ENCODE results near the gene RNF223.

GRCh38 chr1:1033731-1034438, 40.2 kb downstream of the RNF223 start:
- TF ChIP-seq ETV6 (CRISPR knock-in tag; conservative IDR thresholded peaks at IDR 0.05) (no peak), NR3C1 (CRISPR knock-in tag; IDR thresholded peaks at IDR 0.05) (no peak), AGO1 (IDR thresholded peaks at IDR 0.05; ENCODE audit: low read depth, low read length, poor library complexity, severe bottlenecking) (no peak), CAMTA2 (CRISPR knock-in tag; IDR thresholded peaks at IDR 0.05; ENCODE audit: borderline replicate concordance) (no peak), ZNF607 (CRISPR knock-in tag; IDR thresholded peaks at IDR 0.05; ENCODE audit: borderline replicate concordance) (no peak), NBN (conservative IDR thresholded peaks at IDR 0.05) (no peak), SKI (IDR thresholded peaks at IDR 0.05; ENCODE audit: partially characterized antibody) (no peak), ZUFSP (CRISPR knock-in tag; IDR thresholded peaks at IDR 0.05; ENCODE audit: borderline replicate concordance) (no peak), ZBTB33 (CRISPR knock-in tag; IDR thresholded peaks at IDR 0.05) (no peak), IKZF1 (IDR thresholded peaks at IDR 0.05) (no peak), ZBTB7A (CRISPR knock-in tag; IDR thresholded peaks at IDR 0.05) (no peak), PATZ1 (CRISPR knock-in tag; IDR thresholded peaks at IDR 0.05) (no peak)
- TF ChIP-seq, protein P1, sequence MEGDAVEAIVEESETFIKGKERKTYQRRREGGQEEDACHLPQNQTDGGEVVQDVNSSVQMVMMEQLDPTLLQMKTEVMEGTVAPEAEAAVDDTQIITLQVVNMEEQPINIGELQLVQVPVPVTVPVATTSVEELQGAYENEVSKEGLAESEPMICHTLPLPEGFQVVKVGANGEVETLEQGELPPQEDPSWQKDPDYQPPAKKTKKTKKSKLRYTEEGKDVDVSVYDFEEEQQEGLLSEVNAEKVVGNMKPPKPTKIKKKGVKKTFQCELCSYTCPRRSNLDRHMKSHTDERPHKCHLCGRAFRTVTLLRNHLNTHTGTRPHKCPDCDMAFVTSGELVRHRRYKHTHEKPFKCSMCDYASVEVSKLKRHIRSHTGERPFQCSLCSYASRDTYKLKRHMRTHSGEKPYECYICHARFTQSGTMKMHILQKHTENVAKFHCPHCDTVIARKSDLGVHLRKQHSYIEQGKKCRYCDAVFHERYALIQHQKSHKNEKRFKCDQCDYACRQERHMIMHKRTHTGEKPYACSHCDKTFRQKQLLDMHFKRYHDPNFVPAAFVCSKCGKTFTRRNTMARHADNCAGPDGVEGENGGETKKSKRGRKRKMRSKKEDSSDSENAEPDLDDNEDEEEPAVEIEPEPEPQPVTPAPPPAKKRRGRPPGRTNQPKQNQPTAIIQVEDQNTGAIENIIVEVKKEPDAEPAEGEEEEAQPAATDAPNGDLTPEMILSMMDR (CRISPR knock-in tag; IDR thresholded peaks at IDR 0.05), result no peak

All from HepG2 (cell line).